BE2C (cell line): Measurements from ENCODE around the gene PFKFB3.

ENCODE experiments used
- DNase-seq: peaks from one replicate; pipeline ENCODE4 v3.0.0-alpha.2; 2020
- H3K27me3 ChIP-seq: fragments of 250-450 bp; sonication (Bioruptor Pico); 2 replicates; pipeline ENCODE4 v1.5.1; 2020; ENCODE audit warnings: mild to moderate bottlenecking
- H3K36me3 ChIP-seq: fragments of 250-450 bp; sonication (Bioruptor Pico); 2 replicates; pipeline ENCODE4 v1.5.1; 2020; ENCODE audit warnings: mild to moderate bottlenecking
- H3K4me1 ChIP-seq: fragments of 250-450 bp; sonication (Bioruptor Pico); 2 replicates; pipeline ENCODE4 v1.5.1; 2020
- H3K4me3 ChIP-seq: 2 replicates; pipeline ENCODE4 v1.5.1; 2011; ENCODE audit warnings: low read depth, low read length
- H3K9me3 ChIP-seq: fragments of 250-450 bp; sonication (Bioruptor Pico); 2 replicates; pipeline ENCODE4 v1.5.1; 2020
- CTCF ChIP-seq: IDR thresholded peaks from 2 replicates; pipeline ENCODE4 v1.5.1; 2012; ENCODE audit warnings: mild to moderate bottlenecking, low read depth, low read length

PFKFB3 gene

DNA sequence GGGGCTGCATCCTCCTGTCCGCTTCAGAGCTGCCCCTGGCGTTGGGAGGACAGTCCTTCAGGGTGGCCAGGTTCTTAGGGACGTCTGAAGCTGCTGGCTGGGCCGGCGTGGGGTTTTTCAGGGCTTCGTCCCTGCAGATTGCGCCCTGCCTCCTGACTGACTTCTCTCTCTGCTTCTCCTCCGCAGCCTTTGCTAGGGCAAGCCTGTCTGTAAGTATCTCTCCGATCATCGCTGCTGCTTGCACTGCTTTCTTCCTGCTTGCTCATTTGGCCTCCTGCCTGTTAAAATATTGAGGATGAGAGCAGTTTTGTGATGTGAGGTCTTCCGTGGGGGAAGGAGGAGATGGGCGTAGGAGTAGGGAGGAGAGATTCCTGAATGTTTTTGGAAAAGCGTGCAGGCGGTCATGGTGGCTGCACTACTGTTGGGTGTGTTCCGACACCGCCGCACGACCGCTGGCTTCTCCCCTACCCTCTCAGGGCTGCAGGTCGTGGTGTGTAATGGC lies 25.3 kb downstream of the PFKFB3 start:
- Histone ChIP-seq H3K4me3 (no peak overlapping the region), H3K4me1 (0 out of 2 replicates have a peak, but pooled peaks cover 4% of the 10 kb centered on the region), H3K36me3 (no peaks in the 10 kb centered on the region; the same call in none of the 2 replicates), H3K27me3 (no peaks in the 10 kb centered on the region), H3K9me3 (no peaks in the 10 kb centered on the region)
- TF ChIP-seq CTCF, result no peak
- no peak for DNase-seq

DNA sequence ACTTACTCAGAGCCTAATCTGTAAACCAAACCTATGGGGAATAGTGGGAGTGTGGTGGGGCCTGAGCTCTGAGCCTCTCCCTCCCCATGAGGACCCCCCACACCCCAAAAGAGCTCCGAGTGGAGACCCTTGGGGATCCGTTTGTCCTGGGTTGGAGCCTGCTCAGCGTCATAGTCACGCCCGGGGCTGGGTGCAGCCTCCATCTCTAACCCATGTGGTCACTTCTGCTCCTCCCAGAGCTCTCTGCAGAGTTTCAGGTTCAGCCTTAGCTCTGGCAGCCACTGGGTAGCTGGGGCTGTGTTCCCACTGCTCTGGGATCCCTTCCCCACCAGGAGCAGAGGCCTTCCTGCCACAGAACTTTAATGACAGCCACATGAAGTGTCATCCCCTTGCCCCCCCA lies 25.9 kb downstream of the PFKFB3 start:
- H3K36me3 ChIP-seq, result no peaks in the 10 kb centered on the region; the same call in none of the 2 replicates
- no peak for TF ChIP-seq CTCF

DNA sequence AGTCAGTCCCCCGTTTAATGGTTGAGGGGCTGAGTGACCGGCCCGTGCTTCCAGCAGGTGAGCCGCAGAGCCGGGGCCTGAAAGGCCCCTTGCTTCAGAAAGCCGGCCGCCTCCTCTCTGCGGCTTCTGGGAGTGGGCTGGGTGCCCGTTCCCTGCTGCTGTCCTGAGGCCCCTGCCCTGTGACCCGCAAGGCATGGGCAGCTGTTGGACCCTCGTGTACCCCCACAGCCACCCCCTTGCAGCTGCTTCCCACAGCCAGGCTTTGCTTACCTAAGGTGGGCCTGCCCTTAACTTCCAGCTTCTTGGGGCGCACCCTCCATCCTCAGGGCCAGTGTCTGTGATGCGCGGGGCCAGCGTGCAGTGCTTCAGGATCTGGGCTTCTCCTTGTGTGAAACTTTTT lies 26.6 kb downstream of the PFKFB3 start:
- no peak for DNase-seq
- Histone ChIP-seq H3K27me3 (no peaks in the 10 kb centered on the region), H3K9me3 (no peaks in the 10 kb centered on the region), H3K36me3 (no peaks in the 10 kb centered on the region; the same call in 1 of the 2 replicates), H3K4me3 (no peak overlapping the region), H3K4me1 (0 out of 2 replicates have a peak, but pooled peaks cover 4% of the 10 kb centered on the region)
- no peak for TF ChIP-seq CTCF

More for the DNA sequence above, 25.9 kb downstream of the PFKFB3 start:
- no peak overlapping the region for H3K4me3 ChIP-seq
- H3K27me3 ChIP-seq, result no peaks in the 10 kb centered on the region
- 0 out of 2 replicates have a peak, but pooled peaks cover 4% of the 10 kb centered on the region for H3K4me1 ChIP-seq
- H3K9me3 ChIP-seq, result no peaks in the 10 kb centered on the region
- no peak for DNase-seq

DNA sequence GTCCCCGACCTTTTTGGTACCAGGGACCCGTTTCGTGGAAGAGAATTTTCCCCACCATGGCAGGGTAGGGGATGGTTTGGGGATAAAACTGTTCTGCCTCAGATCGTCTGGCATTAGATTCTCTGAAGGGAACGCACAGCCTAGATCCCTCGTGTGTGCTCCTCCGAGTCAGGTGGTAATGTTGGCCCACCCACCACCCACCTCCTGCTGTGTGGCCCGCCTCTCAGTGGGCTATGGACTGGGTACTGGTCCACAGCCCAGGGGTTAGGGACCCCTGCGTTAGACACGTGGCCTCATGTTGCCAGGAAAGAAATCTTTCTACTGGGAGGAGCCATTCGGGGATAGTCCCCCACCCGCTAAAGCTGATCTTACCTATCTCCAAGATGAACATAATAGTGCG lies 27.0 kb downstream of the PFKFB3 start:
- Histone ChIP-seq H3K4me1 (0 out of 2 replicates have a peak, but pooled peaks cover 4% of the 10 kb centered on the region), H3K9me3 (no peaks in the 10 kb centered on the region), H3K27me3 (no peaks in the 10 kb centered on the region), H3K36me3 (no peaks in the 10 kb centered on the region), H3K4me3 (no peak overlapping the region)
- no peak for DNase-seq
- no peak for TF ChIP-seq CTCF

GRCh38 chr10:6230315-6230714 lies 27.6 kb downstream of the PFKFB3 start:
- DNase-seq, result no peak
- Histone ChIP-seq H3K4me1 (0 out of 2 replicates have a peak, but pooled peaks cover 4% of the 10 kb centered on the region), H3K9me3 (no peaks in the 10 kb centered on the region), H3K4me3 (no peak overlapping the region), H3K27me3 (no peaks in the 10 kb centered on the region), H3K36me3 (no peaks in the 10 kb centered on the region)
- TF ChIP-seq CTCF, result no peak

- Histone ChIP-seq H3K36me3 (no peaks in the 10 kb centered on the region), H3K4me1 (0 out of 2 replicates have a peak, but pooled peaks cover 4% of the 10 kb centered on the region), H3K27me3 (no peaks in the 10 kb centered on the region), H3K9me3 (no peaks in the 10 kb centered on the region), H3K4me3 (no peak overlapping the region)
- no peak for DNase-seq
- TF ChIP-seq CTCF, result no peak
Measured at GRCh38 chr10:6231146-6231545, 28.4 kb downstream of the PFKFB3 start.
